Raji (cell line): ENCODE measurements around the gene PCK2.

ENCODE experiments used
- POLR2A ChIP-seq: IDR thresholded peaks from 2 replicates; pipeline ENCODE4 v1.6.1; 2011; ENCODE audit warnings: low read depth, low read length, control low read depth; ENCODE audit not compliant: insufficient read depth

The PCK2 gene

DNA sequence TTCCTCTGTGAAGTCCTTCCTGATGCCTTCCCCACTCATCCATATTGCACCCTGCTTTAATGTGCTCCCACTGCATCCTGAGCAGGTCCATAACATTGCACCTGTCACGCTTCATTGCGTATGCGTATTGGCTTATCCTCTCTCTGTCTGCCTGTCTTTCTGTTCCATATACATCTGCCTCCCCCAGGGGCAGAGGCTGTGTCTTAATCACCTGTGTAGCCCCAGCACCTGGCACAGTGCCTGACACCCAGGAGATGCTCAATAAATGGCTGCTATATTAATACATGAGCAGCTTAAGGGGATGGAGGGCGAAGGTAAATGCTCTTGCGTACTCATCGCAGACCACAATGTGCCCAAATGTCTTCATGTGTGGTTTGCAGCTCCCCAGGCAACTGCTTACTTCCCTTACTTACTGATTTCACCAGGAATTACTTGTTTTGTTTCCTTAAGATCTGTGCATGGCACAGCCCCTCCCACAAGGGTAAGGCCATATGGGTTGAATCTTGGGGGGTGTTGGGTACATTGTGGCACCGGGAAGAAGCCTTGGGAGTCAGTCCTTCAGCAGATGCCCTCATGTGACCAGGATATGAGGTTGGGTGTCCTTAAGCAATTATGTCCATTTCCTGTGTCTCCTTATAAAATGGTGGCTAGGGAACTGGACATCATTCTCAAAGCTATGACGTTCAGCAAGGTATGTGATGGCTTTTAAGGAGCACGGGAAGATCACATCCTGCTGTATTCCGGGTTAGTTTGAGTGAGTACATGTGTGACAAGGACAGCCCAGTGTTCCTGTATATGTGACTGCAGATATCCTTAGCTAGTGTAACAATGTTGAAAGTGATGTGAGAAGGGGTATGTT lies 23.6 kb upstream of the PCK2 start:
- no peak for TF ChIP-seq POLR2A

DNA sequence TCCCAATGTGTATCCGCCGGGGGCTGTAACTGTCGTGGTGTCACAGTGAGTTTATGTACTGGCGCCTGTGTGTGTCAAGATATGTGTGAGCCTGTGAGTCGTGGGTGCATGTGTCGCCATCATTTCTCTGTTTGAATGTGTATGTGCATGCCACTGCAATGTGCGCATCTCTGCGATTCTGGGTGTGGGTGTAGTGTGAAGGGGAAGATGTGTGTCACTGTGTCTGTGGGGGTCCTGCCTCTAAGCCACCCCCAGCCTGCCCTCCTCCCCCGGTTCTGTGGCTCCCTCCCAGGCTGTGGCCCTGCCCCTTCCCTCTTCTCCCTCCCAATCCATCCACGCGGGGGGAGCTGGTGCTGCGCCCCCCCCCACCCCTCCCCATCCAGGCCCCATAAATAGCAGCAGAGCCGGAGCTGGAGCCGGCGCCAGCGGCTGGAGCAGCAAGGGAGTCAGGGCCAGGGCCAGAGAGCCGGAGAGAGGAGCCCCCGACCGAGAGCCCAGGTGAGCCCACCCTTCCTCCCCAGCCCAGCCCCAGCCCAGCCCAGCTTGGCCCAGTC lies 22.9 kb upstream of the PCK2 start, which contains the start of gene CPNE6:
TSS of gene CPNE6 (plus strand) at position 419 of the 554 bp plus-strand sequence. CDS start 1,375 bp downstream, outside the sequence.
- no peak for TF ChIP-seq POLR2A

DNA sequence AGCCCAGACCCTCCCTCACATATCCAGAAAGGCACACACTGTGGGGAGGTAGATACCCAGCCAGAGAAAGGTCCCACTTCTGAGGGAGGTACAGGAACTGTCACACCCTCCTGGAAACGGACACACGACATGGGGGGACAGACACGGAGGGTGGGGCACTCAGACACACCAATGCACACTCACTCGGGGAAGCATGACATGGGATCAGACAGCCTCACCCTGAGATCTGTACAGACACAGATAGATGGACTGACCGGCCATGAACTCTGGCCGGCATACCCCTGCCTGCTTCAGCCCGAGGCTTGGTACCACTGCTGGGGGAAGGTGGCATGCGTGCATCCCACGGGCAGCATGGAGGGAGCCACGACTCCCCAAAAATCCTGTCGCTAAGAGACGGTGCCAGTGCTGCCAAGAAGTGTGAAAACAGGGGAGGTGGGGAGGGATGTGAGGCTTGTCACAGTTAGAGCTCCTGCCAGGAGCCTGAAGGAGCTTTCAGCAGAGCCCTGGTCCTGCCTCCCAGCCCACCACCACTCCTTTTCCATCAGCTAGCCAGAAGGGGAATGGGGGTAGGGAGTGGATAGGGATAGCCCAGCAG lies 22.2 kb upstream of the PCK2 start:
- no peak for TF ChIP-seq POLR2A

DNA sequence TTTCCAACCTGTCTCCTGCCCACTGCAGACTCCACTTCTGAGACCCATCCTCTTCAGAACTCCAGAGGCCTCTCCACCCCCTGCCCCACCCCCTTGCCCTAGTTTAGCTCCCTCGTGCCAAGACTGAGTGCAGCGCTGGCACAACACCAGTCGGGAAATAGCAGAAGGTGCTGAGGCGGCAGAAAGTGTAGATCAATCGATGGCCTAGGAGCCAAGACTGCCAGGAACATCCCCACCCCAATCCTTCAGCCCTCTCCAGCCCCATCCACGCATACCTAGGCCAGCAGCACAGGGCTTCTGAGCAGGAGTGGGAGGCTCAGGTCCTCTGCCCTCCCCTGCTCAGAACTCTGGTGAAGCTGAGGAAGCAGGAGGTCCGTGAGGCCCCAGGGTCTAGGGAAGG lies 21.7 kb upstream of the PCK2 start:
- no peak for TF ChIP-seq POLR2A

DNA sequence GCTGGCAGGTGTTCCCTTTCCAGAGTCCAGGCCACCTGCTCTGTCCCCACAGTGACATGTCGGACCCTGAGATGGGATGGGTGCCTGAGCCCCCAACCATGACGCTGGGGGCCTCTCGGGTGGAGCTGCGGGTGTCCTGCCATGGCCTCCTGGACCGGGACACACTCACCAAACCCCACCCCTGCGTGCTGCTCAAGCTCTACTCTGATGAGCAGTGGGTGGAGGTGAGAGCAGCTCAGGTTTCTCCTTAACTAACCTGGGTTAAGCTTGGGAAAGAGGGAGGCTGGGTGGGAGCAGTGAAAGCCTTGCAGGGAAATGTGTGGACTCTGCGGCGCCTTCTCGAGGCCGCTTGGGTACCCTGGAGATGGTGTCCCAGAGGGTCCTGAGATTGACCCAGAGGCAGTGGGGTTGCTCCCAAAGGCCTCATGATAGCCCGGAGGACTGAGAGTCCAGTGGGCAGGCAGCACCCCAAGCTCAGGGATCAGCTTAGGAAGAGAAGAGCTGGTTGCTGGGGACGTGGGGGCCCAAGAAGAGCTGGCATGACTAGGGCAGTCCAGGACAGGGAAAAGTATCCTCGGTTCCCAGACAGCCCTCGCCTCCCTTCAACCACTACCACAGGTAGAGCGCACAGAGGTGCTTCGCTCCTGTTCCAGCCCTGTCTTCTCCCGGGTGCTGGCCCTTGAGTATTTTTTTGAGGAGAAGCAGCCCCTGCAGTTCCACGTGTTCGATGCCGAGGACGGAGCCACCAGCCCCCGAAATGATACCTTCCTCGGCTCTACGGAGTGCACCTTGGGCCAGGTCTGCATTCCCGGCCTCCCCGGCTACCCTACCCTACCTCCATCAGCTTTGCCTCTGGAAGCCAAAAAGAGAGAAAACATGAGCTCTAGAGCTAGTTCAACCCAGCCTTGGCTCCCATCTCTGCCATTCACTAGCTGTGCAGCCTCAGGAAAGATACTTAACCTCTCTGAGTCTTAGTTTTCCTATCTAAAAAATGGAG lies 20.9 kb upstream of the PCK2 start:
- no peak for TF ChIP-seq POLR2A

DNA sequence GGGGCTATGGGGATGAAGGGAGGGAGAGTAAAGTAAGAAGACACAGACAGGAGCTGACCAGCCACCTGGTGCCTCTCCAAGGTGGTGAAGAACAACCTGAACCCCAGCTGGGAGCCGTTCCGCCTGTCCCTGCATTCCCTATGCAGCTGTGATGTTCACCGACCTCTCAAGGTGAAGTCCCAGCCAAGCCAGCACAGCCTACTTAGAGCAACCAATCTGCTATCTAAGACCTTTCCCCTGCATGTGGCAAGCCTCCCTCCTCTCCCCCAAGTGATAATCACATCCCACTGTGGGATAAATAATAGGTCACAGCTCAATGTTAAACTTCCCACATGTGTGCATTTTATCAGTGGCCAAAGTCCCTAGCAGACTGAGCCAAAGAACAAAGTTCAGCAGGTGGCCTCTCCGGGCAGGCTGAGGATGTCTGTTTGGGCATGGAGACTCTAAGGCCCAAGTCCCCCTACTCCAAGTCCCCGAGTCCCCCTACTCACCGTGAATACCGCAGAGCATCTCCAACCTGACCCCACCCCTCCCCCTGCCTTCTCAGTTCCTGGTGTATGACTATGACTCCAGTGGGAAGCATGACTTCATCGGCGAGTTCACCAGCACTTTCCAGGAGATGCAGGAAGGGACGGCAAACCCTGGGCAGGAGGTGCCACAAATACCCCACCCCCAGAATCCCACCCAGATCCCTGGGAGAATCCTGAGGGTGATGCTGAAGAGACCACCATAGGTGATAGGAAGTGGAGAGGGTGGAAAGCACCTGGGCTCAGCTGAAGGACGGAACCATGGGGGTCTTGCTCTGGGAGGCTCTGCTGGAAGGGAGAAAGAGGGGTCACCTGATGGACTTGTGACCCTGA lies 19.3 kb upstream of the PCK2 start:
- TF ChIP-seq POLR2A = no peak

DNA sequence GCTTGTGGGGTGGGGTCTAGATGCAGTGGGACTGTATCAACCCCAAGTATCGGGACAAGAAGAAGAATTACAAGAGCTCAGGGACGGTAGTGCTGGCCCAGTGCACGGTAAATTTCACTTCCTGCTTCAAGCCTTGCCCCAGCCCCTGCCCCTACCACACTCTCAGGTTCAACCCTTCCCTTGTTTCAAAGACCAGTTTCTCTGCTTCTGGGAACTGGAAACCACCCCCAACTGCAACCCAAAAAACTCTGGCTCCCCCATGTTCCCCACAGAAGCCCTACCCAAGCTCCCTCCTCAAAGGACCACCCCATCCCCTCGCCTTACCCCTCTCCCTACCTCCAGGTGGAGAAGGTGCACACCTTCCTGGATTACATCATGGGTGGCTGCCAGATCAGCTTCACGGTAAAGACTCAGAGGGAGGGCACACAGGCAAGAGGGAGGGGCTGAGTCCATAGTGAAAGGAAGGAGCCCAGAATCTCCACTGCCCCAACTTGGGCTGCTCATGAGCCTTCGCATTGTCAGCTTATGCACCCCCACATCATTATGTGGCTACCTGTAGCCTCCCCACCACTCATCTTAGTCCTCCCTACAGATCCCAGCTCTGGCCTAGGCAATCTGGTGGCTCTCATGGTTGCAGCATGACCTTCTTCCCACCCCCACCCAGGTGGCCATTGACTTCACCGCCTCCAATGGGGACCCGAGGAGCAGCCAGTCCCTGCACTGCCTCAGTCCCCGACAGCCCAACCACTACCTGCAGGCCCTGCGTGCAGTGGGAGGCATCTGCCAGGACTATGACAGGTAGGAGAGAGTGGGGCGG lies 18.4 kb upstream of the PCK2 start:
- TF ChIP-seq POLR2A = no peak

DNA sequence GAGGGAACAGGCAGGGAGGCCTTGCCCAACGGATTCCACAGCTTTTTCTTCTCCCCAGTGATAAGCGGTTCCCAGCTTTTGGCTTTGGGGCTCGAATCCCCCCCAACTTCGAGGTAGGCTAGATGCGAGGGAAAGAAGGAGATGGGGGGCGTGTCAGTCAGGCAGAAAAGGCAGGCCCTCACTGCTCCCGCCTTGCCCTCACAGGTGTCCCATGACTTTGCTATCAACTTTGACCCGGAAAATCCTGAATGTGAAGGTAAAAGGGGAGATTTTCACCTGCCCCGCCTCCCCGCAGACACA lies 17.9 kb upstream of the PCK2 start:
- TF ChIP-seq POLR2A = no peak

DNA sequence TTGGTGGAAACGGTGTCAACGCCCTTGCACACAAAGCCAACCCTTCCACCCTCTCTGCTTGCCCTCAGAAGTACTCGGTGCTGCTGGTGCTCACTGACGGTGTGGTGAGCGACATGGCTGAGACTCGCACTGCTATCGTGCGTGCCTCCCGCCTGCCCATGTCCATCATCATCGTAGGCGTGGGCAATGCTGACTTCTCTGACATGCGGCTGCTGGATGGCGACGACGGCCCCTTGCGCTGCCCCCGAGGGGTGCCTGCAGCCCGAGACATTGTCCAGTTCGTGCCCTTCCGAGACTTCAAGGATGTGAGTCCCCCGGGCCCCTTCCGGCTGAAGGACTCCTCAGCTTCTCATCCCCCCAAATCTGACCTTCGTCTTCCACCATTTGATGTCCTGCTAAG lies 17.0 kb upstream of the PCK2 start:
- no peak for TF ChIP-seq POLR2A

DNA sequence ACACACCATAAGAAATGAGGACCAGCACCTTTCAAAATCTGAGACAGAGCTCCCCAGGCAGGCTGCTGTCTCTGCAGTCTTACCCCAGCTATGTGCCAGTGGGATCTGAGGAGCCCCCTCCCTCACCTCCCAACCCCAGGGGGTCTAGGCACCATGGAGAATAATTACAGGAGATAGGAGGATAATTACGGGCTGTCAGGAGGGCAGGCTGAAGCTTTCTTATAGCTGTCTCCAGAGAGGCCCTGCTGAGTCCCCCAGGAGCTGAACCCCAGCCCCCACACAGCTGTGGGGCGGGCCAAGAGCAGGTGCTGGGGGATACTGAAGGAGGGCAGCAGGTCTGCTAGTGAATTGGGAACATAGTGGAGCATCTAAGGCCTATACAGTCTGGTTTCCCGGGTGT lies 16.0 kb upstream of the PCK2 start:
- no peak for TF ChIP-seq POLR2A

DNA sequence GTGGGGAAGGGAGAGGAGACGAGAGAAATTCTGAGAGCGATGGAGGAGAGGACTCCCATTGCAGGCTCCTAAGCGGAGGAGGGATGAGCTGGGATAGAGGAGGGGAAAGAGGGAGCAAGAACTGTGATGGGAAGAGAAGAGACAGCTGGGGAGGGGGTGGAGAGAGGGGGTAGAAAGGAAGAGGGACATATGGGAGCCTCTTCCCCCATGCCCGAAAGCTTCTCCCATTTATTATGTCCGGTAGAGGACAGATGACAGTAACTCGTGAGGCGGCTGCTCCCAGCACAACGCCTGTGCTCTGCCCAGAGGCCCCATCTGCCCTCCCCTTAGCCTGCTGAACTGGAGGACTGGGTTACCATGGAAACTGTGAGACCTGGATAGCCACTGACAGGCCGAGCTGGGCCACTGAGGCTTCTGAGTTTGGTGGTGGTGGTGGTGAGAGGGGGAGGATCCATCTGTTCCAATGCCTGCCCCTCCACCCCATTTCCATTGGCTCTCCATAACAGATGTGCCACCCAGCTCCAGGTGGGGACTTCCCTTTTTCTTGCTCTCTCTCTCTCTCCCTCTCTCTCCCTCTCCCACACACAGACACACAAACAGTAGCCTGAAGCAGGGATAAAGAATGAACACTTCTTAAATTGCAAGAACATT lies 14.5 kb upstream of the PCK2 start:
- no peak for TF ChIP-seq POLR2A

DNA sequence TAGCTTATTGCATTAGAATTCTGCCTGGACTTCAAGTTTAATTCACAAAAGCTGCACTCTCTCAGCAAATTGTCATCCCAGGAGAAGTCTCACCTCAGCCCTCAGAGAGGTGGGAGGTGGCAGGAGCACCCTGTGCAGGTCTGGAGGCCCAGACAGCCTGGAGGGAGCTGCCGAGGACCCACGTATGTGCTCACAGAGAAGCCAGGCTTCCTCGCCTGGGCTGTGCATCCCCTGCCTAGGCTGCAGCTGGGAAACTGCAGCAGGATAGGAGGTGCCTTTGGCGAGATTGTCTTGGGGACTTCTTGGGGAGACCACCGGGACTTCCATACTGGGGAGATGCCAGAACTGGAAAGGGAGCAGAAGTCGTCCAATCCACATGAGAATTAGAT lies 14.0 kb upstream of the PCK2 start:
- no peak for TF ChIP-seq POLR2A
